Frontal cortex (tissue), 4 donors: ENCODE results near the gene AHNAK2. TPM values are rescaled to one million over a fixed set of nuclear protein-coding genes. Genes with fewer than 3 reads are reported as not detected.
"Not testable (repeated sequence)": the region's sequence is repeated elsewhere in the genome, so short reads cannot be mapped to it uniquely, and the experiment has no call there.

ENCODE experiments used
- DNase-seq, 2 donors: peaks; one replicate each; pipeline ENCODE4 v3.0.0; 2012; ENCODE audit warnings: low spot score in 2 of 2
- FAIRE-seq: peaks from 2 replicates; lab custom pipeline; 2012; peaks lifted over from hg19 to GRCh38; lab: Jason Lieb, UNC
- total RNA-seq: library from RNA; depleted of rRNA; stranded (reverse); fragments of >200 nt; gene quantifications from one replicate; pipeline ENCODE4 v1.2.3, GENCODE V29; 2014
- donor health status: control.
- donor health status: control.
- donor health status: control.

The AHNAK2 gene
- 20.0 TPM for total RNA-seq

DNA sequence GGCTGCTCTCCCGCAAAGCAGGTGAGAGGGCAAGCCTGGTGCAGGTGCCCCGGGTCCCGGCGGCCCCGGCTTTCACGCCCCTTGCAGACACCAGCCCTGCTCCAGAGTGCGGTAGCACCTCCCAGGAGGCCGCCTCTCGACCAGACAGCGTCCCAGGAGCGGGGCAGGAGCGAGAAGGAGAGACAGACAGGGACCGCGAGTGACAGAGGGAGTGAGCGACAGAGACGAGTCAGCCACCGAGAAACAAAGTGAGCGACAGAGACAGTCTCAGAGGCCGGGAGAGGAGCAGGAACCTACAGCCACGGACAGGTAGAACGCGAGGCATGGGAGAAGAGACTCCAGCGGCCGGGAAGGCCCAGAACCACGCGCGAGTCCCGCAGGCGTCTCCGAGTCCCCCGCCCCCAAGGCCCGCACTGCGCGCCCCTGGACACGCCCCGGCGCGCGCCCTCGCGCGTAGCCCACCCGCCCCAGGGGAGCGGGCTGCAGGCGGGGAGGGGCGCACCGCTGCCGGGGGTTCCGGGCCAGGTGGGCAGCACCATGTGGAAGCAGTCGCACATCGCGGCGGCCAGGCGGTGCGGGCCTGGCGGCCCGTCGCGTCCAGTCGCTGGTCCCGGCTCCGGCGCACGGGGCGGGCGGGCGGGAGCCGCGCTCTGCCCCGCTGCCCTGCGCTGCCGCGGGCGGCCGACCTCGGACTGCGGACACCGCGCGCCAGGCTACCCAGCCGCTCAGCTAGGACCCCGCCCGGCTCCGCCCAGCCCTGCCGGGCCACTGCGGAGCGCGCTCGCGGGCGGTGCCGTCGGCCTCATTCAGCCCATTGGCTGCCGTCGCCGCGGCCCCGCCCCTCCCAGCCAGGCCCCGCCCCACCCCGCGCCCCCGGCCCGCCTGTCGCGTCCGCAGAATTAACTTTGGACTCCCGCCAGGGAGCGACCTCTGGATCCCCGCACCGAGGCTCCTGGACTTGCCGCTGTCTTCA lies at the start of gene AHNAK2:
Gene AHNAK2, minus strand, starts transcription at position 694 of the 973 bp plus-strand sequence. Its CDS starts 137 bp downstream, at position 557.
- FAIRE-seq: no peak
- peak; percentile 74 to 83 for DNase-seq

- not testable (repeated sequence) for FAIRE-seq, DNase-seq
Observed at GRCh38 chr14:105027718-105028117, 49.5 kb upstream of the AHNAK2 start.

GRCh38 chr14:105026802-105027563 lies 48.8 kb upstream of the AHNAK2 start:
- FAIRE-seq: no peak
- DNase-seq: no peak

- FAIRE-seq (no peak), DNase-seq (no peak)
Observed at GRCh38 chr14:105026033-105026785, 48.0 kb upstream of the AHNAK2 start.

DNA sequence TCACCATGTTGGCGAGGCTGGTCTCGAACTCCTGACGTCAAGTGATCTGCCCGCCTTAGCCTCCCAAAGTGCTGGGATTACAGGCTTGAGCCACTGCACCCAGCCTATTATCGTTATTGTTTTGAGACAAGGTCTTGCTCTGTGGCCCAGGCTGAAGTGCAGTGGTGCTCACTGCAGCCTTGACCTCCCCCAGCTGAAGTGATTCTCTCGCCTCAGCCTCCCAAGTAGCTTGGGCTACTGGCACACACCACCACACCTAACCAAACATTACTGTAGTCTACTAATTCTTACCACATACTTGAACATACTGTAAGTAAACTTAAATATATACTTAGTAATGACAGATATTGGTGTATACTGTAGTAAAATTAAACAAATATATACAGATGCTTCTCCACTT lies 47.3 kb upstream of the AHNAK2 start:
- DNase-seq: no peak
- no peak for FAIRE-seq

- DNase-seq: no peak
- no peak for FAIRE-seq
Observed at GRCh38 chr14:105023791-105024480, 45.8 kb upstream of the AHNAK2 start.

GRCh38 chr14:105023144-105023543 lies 45.0 kb upstream of the AHNAK2 start:
- DNase-seq: no peak

GRCh38 chr14:105022276-105022670 lies 44.1 kb upstream of the AHNAK2 start:
- FAIRE-seq: no peak

More at GRCh38 chr14:105023144-105023543, 45.0 kb upstream of the AHNAK2 start:
- no peak for FAIRE-seq

DNA sequence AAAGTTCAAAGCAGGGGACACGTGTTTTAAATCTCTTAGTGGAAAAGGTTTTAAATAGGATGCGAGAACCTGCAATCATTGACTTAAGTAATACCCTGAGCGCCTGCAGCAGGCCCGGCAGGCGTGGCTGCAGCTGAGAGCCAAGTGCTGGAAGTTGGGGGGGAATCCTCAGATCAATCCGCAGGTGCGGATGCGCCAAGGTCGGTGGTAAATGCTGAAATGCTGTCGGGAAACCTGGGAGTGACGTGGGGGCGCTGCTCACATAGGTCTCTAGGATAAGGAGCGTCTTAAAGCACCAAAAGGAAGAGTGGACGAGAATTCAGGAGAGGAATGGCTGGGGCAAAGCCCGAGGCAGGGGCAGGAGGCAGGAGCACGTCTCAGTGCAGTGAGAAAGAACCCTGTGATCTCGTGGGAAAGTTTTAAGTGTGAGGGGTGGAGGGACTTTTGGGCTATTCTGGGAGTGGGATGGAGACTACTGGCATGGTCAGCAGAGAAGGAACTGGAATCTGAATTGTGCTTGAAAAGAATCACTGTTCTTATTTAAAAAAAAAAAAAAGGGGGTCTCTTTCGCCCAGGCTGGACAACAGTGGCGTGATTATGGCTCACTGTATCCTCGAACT lies 43.6 kb upstream of the AHNAK2 start:
- FAIRE-seq: no peak
- peak in 1 of 2 donors; percentile 42 for DNase-seq

More at GRCh38 chr14:105022276-105022670, 44.1 kb upstream of the AHNAK2 start:
- DNase-seq: no peak

DNA sequence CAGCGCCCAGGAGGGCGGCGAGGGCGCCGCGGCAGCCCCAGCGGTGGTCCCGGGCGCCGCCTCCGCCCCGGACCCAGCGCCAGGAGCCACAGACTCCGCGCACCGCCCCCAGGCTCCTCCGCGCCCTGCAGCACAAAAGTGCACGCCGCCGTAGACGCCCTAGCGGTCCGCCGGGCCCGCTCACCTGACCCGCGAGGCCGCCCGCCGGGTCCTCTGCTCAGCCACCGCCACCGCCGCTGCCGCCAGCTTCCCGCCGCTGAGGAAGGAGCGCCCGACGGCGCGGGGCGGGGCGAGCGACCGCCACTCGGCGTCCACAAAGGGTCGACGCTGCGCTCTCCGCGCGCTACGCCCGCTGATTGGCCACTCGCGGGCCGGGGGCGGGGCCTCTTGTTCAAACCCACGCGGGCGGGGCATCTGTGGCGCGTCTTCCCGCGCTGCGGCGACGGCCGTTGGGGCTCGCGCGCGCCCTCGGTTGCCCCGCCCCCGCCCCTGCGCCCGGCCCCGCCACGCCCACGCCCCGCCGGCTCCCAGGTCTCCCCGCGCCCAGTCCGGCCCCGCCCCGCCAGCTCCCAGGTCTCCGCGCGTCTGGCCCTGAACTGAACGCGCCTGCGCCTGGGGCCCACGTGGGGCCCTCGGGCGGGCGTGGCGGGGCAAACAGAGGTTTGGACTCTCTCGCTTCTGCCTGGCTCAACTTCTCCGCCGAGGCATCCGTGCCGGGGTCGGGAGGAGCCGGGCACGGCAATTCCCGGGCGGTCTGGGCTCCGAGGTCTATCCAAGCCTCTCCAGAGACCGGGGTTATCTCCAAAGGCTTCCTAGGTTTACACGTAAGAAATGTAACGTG lies 42.9 kb upstream of the AHNAK2 start, which contains the start of gene CDCA4:
Gene CDCA4, minus strand, starts transcription at position 269 of the 841 bp plus-strand sequence. CDS start 9,154 bp downstream, outside the sequence.
- no peak for FAIRE-seq
- DNase-seq: peak; percentile 100

GRCh38 chr14:105019861-105020814 lies 42.0 kb upstream of the AHNAK2 start:
- FAIRE-seq (no peak), DNase-seq (peak in 1 of 2 donors; percentile 30)

- no peak for FAIRE-seq
Observed at GRCh38 chr14:105018414-105018813, 40.2 kb upstream of the AHNAK2 start.

GRCh38 chr14:105015905-105016304 lies 37.7 kb upstream of the AHNAK2 start:
- FAIRE-seq (no peak), DNase-seq (no peak)

More at GRCh38 chr14:105018414-105018813, 40.2 kb upstream of the AHNAK2 start:
- no peak for DNase-seq

- DNase-seq (no peak), FAIRE-seq (no peak)
Observed at GRCh38 chr14:105015242-105015641, 37.1 kb upstream of the AHNAK2 start.

GRCh38 chr14:105014631-105015030 lies 36.5 kb upstream of the AHNAK2 start:
- no peak for FAIRE-seq

DNA sequence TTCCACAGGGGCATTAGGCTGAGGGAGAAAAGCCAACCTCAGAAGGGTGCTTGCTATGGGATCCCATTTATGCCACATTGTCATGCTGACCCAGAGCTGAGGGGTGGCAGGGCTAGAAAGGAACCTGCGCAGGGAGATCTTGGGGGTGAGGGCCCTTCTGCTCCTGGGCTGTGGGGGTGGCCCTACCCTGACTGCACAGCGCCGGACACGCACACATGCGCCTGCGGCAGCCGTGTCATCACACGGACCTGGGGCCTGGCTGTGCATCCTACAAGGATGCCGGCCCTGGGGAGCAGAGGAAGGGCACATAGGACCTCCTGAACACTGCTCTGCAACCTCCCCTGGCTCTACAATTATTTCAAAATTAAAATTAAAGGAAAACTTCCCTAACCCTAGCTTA lies 35.9 kb upstream of the AHNAK2 start:
- DNase-seq: no peak
- no peak for FAIRE-seq

More at GRCh38 chr14:105014631-105015030, 36.5 kb upstream of the AHNAK2 start:
- no peak for DNase-seq
